COLO829 (cell line): ENCODE data around the gene PTAR1.

Experiments used
- DNase-seq: peaks from one replicate; pipeline ENCODE4 v3.0.0; 2012; ENCODE audit warnings: low spot score

The PTAR1 gene

GRCh38 chr9:69674112-69674685 lies 85.6 kb downstream of the PTAR1 start:
- DNase-seq, result no peak

DNA sequence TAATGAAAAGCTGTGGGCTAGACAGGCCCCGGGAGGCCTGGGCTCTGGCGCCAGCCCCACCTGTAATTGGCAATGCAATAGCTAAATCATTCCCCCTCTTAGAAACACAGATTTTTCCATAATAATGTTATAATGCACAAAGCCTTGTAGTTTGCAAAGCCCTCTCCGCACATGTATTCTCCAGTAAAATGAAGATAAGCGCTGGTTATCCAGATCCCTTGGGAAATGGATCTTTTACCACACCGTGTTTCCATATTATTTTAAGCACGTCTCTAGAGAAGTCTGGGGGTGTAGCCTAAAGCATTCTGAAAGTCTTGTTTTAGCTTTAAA lies 86.5 kb downstream of the PTAR1 start:
- no peak for DNase-seq

- DNase-seq, result peak; percentile 73
These were observed 87.1 kb downstream of the PTAR1 start for GRCh38 chr9:69672596-69673310.

GRCh38 chr9:69671879-69672595 lies 87.8 kb downstream of the PTAR1 start, which contains the start of gene APBA1:
APBA1 (minus strand) TSS chr9:69672371.
- DNase-seq, result peak; percentile 8

DNA sequence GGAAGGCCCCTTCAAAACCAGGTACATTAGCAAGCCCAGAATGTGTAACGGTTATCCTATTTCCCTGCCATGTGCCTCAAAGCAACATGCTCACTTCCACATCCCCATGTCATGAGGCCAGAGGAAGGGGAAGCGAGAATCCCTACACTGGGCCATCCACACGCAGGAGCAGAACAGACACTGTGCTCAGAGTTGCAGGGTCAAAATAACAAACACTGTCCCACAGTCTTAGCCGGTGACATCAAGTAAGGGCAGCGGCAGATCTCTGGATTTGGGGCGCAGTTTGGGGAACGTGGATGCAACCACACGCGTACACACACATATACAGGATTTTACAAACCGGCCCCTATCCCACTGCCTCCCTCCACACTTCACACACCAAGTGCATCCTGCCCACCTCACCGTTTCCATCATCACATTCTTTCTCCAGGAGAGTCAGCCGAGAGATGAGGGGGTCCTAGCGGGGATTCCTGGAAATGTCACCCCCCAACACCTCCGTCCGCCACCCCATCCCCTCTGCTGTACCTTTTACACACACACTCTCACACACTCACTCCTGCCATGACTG lies 88.4 kb downstream of the PTAR1 start:
- DNase-seq, result no peak

- no peak for DNase-seq
These were observed 92.5 kb downstream of the PTAR1 start for GRCh38 chr9:69667306-69667705.

DNA sequence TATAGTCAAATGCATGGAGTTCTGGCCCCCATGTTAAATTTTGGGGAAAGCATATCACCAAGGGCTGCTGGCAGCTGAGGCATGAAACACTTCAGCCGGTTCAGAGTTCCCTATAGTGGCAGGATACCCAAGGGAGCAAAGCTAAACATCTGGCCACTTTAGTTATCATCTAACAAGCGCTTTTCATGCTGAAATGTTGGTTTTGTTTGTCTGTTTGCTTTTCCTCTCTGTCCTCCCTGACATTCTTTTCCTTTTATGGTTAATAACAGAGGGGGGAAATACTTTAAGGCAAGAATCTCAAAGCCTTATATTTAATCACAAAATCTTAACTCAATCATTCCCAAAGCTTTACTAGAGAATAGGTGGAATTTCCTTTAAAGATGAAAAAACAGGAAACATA lies 99.5 kb downstream of the PTAR1 start:
- DNase-seq, result no peak
